Umbilical cord (tissue), 2 donors: ENCODE measurements around the gene SLC12A2. TPM values are rescaled to one million over a fixed set of nuclear protein-coding genes. Genes with fewer than 3 reads are reported as not detected.

Experiments used
- DNase-seq: peaks from one replicate; pipeline ENCODE4 v3.0.0-alpha.2; 2015; ENCODE audit warnings: low spot score
- total RNA-seq: library from RNA; depleted of rRNA; stranded (reverse); fragments of >200 nt; gene quantifications from one replicate; pipeline ENCODE4 v1.2.3, GENCODE V29; 2014; ENCODE audit warnings: low replicate concordance; ENCODE audit not compliant: insufficient read depth

Gene SLC12A2
- total RNA-seq, 1 donor from 2014 or later: 24.6 TPM

GRCh38 chr5:128097224-128097623 lies 13.7 kb downstream of the SLC12A2 start:
- DNase-seq: no peak

GRCh38 chr5:128097781-128098180 lies 14.2 kb downstream of the SLC12A2 start:
- DNase-seq: no peak

DNA sequence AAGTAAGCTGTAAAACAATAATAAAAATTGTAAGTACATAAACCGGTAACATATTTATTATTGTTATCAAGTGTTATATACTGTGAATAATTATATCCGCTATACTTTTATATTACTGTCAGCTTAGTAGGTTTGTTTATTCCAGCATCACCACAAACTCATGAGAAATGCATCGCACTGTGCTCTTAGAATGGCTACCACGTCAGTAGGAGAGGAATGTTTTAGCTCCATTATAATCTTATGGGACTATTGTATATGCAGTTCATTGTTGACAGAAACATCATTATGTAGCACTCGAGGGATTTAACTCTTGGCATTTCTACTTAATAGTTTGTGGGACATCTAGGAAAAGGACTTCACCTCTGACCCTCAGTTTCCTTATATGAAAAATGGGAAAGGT lies 16.4 kb downstream of the SLC12A2 start:
- no peak for DNase-seq

- DNase-seq: no peak
Measured at GRCh38 chr5:128100860-128101557, 17.4 kb downstream of the SLC12A2 start.

GRCh38 chr5:128101676-128102075 lies 18.1 kb downstream of the SLC12A2 start:
- no peak for DNase-seq

- no peak for DNase-seq
Measured at GRCh38 chr5:128105203-128105602, 21.6 kb downstream of the SLC12A2 start.

DNA sequence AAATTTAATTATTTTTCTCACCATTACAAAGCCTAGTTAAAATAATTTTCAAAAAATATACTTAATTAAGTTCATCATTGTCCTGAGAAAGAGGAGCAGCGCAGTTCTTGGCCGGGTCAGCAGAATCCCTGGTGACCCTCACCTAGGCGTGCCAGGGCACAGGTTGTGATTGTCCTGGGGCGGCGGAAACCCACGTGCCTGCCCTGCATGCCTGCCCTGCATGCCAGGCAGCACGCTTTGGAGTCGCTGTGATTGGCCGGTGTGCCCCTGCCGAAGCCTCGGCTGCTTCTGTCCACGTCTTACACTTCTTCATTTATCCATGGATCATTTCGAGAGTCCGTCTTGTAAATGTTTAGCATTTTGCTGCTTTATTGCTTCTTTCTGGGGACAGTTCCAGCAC lies 25.6 kb downstream of the SLC12A2 start:
- DNase-seq: no peak

DNA sequence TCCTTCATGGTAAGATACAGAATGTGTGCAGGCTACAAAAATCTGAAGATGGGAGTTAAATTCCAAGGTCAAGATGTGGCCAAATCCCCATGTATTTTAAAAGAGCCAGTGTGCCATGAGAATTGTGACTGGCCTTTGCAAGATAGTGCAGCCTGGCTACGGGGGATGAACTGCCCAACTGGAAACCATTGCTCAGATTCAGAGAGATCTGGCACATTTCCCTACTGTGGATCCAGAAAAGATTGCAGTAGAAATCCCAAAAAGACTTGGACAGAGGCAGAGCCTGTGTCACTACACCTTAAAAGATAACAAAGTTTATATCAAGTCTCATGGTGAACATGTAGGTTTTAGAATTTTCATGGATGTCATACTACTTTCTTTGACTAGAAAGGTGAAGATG lies 26.2 kb downstream of the SLC12A2 start:
- DNase-seq: no peak

- peak; percentile 2 for DNase-seq
Measured at GRCh38 chr5:128111818-128112448, 28.4 kb downstream of the SLC12A2 start.

- no peak for DNase-seq
Measured at GRCh38 chr5:128116445-128116844, 32.9 kb downstream of the SLC12A2 start.

GRCh38 chr5:128118214-128118613 lies 34.6 kb downstream of the SLC12A2 start:
- no peak for DNase-seq

- DNase-seq: peak; percentile 86
Measured at GRCh38 chr5:128121651-128122050, 38.1 kb downstream of the SLC12A2 start.

GRCh38 chr5:128123936-128124335 lies 40.4 kb downstream of the SLC12A2 start:
- no peak for DNase-seq

- DNase-seq: no peak
Measured at GRCh38 chr5:128126241-128126640, 42.7 kb downstream of the SLC12A2 start.

DNA sequence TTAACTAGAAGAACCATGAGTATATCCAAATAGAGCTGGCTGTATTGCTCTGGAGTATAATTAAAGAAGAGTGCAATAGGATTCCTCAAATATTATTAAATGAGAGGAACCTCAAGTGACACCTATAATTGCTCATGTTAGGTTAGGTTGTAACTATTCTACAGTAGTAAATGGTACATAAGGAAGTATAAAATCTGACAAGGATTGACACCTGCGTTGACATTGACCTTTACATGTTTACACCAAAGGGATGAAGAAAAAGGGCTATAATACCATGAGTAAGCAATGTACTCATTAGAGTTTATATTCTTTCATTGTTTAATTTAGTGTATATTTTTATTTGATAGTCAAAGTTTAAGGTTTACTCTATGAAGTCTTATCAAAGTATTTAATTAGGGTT lies 48.9 kb downstream of the SLC12A2 start:
- DNase-seq: no peak

GRCh38 chr5:128135286-128135685 lies 51.7 kb downstream of the SLC12A2 start:
- no peak for DNase-seq

- DNase-seq: no peak
Measured at GRCh38 chr5:128143911-128144310, 60.3 kb downstream of the SLC12A2 start.

DNA sequence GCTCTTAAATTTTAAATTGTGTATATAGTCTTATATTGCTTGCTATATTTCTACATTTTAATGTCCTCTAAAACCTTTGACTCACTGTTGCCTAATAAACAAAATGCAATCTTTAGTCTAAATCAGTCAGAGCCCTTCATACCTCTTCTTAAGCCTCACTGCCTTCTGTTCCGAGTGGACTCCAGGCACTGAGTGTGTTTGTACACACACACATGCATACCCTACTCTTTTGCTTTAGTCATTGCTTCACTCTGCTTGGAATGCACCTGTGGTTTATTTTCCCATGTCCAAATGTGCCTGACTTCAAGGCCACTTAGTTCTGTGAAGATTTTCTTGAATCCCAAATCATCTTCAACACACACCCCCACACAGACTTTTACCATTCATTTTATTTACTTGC lies 60.9 kb downstream of the SLC12A2 start:
- no peak for DNase-seq

DNA sequence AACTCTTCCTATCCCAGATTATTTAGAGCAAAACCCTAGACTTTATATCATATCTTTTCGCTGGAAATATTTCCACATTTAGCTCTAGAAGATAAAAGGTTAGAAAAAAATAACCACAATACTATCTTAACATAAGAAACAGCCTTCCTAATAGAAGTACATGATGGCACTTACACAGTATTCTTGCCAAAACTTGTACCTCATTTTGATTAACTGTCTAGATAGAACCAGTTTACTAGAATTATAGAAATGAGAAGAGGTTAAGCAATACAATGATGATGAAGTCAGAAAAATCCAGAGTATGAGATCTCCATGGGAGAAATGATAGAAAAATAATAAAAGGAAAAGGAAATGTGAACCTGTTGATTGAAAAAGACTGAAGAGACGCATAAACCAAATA lies 63.1 kb downstream of the SLC12A2 start:
- peak; percentile 2 for DNase-seq

DNA sequence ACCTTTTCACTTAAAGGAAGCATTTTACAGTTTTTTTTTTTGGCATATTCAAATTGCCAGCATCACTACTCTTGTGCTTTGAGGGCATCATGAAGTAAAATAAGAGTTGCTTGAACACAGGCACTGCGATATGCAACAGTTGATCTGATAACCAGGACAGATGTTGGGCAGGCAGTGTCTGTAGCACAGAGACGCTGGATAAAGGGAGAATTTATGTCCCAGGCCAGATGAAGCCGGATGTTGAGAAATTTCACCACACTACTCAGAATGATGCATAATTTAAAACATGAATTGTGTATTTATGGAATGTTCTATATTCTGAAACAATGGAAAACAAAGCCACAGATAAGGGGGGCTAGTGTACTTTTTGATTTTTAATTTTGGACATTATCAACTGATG lies 71.4 kb downstream of the SLC12A2 start:
- peak; percentile 79 for DNase-seq

- peak; percentile 71 for DNase-seq
Measured at GRCh38 chr5:128155776-128156175, 72.2 kb downstream of the SLC12A2 start.

- DNase-seq: no peak
Measured at GRCh38 chr5:128156521-128156920, 73.0 kb downstream of the SLC12A2 start.

GRCh38 chr5:128158342-128158741 lies 74.8 kb downstream of the SLC12A2 start:
- DNase-seq: no peak

DNA sequence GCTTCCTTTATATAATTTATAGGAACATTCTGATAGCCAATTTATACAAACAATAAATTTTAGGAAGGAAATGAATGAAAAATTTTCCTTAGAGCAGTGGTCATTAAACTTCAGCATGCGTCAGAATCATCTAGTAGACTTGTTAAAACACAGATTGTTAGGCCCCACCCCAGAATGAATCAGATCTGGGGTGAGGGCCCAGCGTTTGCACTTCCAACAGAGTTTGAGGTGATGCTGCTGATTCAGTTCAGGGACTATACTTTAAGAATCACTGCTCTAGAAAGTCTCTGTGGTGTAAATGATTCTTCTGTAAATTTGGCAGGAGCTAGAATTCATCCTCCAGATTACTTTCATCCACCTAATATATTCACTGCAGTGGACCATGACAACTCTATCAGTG lies 80.4 kb downstream of the SLC12A2 start:
- no peak for DNase-seq
